GM18511 (cell line): ENCODE data around the gene TSHZ3.

ENCODE experiments used
- ATAC-seq: cut with Tn5 transposase; IDR thresholded peaks from one replicate; pipeline ENCODE4 v1.9.1; 2021; ENCODE audit warnings: mild to moderate bottlenecking, moderate library complexity; ENCODE audit not compliant: unreplicated experiment

Gene TSHZ3

GRCh38 chr19:31252441-31252840, 96.8 kb downstream of the TSHZ3 start:
- no peak for ATAC-seq

- no peak for ATAC-seq
These were observed 100.0 kb downstream of the TSHZ3 start for GRCh38 chr19:31249217-31249616.

- ATAC-seq, result no peak
These were observed 113.4 kb downstream of the TSHZ3 start for GRCh38 chr19:31235806-31236205.

- ATAC-seq, result no peak
These were observed 115.9 kb downstream of the TSHZ3 start for GRCh38 chr19:31233295-31233800.

- no peak for ATAC-seq
These were observed 116.4 kb downstream of the TSHZ3 start for GRCh38 chr19:31232871-31233270.

- no peak for ATAC-seq
These were observed 117.1 kb downstream of the TSHZ3 start for GRCh38 chr19:31232180-31232579.

- no peak for ATAC-seq
These were observed 118.0 kb downstream of the TSHZ3 start for GRCh38 chr19:31231237-31231636.

GRCh38 chr19:31226151-31226935, 122.9 kb downstream of the TSHZ3 start:
- ATAC-seq, result no peak
